Mononuclear cell (primary cell): ENCODE data around the gene NIPAL4. TPM values are rescaled to one million over a fixed set of nuclear protein-coding genes. Genes with fewer than 3 reads are reported as not detected.

Experiments
- H3K27me3 ChIP-seq: 2 replicates; pipeline ENCODE4 v1.6.0; 2011; ENCODE audit warnings: low read length, control low read depth; ENCODE audit not compliant: insufficient read depth
- H3K4me1 ChIP-seq: 2 replicates; pipeline ENCODE4 v1.5.1; 2011; ENCODE audit warnings: mild to moderate bottlenecking, low read length, control low read depth; ENCODE audit not compliant: insufficient read depth
- H3K4me3 ChIP-seq: 2 replicates; pipeline ENCODE4 v1.5.1; 2011; ENCODE audit warnings: mild to moderate bottlenecking, low read length, moderate library complexity
- H3K9me3 ChIP-seq: 2 replicates; pipeline ENCODE4 v1.5.1; 2011; ENCODE audit warnings: low read depth, mild to moderate bottlenecking, control low read depth, low read length
- total RNA-seq: library from RNA; depleted of rRNA; stranded (reverse); fragments of >200 nt; gene quantifications from one replicate; pipeline ENCODE4 v1.2.3, GENCODE V29; 2012

NIPAL4 gene
- total RNA-seq, 1 donor: 11.5 TPM

- peaks cover 44% of the 10 kb centered on the region for H3K4me1 ChIP-seq
- no peaks in the 10 kb centered on the region for H3K27me3 ChIP-seq
- H3K4me3 ChIP-seq: no peak overlapping the region
- H3K9me3 ChIP-seq: no peaks in the 10 kb centered on the region
Measured at GRCh38 chr5:157486861-157487260, 26.8 kb downstream of the NIPAL4 start.

DNA sequence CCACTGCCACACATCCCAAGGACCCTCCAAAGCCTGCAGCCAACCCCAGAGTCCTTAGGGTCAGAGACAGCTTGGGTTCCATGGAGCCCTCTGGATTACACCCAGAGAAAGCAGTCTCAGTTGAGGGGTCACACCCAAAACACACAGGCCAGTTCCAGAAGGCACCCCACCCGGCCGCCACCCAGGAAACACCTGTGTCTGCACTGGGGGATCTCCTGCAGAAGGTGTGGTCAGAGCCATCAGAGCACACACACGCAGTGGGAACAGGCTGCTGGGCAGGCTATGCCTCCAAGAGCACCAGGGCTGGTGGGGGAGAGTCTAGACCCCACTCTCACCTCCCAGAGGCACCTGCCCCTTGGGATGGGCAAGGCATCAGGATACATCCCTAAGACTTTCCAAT lies 27.3 kb downstream of the NIPAL4 start:
- H3K4me1 ChIP-seq: peaks cover 44% of the 10 kb centered on the region
- no peaks in the 10 kb centered on the region for H3K27me3 ChIP-seq
- no peaks in the 10 kb centered on the region for H3K9me3 ChIP-seq
- H3K4me3 ChIP-seq: no peak overlapping the region

- Histone ChIP-seq H3K9me3 (no peaks in the 10 kb centered on the region), H3K4me1 (peaks cover 38% of the 10 kb centered on the region), H3K27me3 (no peaks in the 10 kb centered on the region), H3K4me3 (no peak overlapping the region)
Measured at GRCh38 chr5:157491471-157491995, 31.5 kb downstream of the NIPAL4 start.

DNA sequence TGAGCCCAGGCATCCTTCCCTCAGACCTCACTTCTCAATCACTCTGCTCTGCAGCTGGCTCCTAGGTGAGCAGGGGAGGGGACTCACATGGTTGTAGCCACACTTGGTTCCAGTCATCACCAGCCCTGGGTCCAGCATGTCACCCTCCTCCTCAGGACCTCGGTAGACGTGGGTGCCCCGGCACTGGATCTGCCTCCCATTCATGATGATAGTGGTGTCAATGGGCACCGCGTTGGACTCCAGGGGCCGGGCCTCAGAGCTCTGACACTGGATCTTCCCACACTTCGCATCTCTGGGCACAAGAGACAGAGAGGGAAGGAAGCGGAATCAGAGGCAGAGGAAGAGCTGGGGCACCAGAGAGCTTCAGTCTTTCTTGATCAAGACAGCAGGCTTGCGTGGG lies 32.9 kb downstream of the NIPAL4 start:
- H3K4me1 ChIP-seq: peaks cover 24% of the 10 kb centered on the region
- H3K4me3 ChIP-seq: no peak overlapping the region
- H3K9me3 ChIP-seq: no peaks in the 10 kb centered on the region
- H3K27me3 ChIP-seq: no peaks in the 10 kb centered on the region

GRCh38 chr5:157494178-157494832 lies 34.3 kb downstream of the NIPAL4 start:
- no peaks in the 10 kb centered on the region for H3K27me3 ChIP-seq
- H3K4me1 ChIP-seq: peaks cover 18% of the 10 kb centered on the region
- H3K9me3 ChIP-seq: no peaks in the 10 kb centered on the region
- H3K4me3 ChIP-seq: no peak overlapping the region

DNA sequence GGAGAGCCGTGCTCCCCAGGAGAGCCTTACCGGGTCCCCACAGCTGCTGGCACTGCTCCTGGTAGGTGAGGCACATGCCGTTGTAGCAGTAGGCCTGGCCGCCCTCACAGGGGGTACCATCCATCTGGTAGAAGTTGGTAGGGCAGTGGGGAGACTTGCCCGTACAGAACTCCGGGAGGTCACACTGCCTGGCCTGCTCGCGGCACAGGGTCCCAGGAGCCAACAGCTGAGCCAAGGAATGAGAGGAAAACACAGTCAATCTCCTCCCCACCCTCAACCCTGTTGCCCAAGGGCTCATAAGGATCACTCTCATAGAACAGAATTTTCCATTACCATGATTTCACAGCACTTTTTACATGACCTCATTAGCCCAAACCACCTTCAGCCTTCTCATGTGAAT lies 36.9 kb downstream of the NIPAL4 start:
- Histone ChIP-seq H3K4me1 (peaks cover 40% of the 10 kb centered on the region), H3K27me3 (no peaks in the 10 kb centered on the region), H3K4me3 (no peak overlapping the region), H3K9me3 (no peaks in the 10 kb centered on the region)

DNA sequence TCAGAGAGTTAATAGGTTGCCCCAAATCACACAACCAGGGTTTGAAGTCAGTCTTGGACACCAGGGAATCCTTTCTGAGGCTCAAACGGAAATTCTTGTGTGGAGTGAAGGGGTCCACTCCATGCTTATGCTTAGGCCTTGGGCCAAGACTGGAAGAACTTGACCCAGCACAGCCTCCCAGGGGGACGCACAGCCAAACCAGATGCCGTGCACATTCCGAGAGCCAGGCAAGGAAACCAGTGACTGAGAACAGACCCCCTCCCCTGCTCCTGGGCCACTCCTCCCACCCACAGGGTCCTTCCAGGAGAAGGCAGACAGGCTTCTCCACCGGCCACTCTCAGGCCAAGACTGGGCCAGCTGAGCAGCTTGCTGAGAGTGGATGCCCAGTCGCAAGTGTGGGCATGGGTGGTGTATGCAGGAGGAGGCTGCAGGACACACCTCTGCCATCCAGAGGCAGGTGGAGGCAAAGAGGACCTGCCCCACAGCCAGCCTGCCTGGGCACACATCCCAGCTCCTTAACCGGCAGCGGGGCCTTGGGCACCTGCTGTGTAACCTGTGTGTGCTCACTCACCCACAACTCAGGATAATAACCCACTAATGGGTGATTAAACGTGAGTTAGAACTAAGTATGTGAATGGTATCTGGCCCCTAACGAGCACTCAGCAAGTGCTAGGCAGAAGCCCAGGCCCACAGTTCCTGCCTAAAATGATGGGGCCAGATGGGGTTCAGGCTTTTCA lies 38.0 kb downstream of the NIPAL4 start:
- no peaks in the 10 kb centered on the region for H3K27me3 ChIP-seq
- H3K4me1 ChIP-seq: peaks cover 52% of the 10 kb centered on the region
- H3K4me3 ChIP-seq: no peak overlapping the region
- no peaks in the 10 kb centered on the region for H3K9me3 ChIP-seq

- Histone ChIP-seq H3K4me3 (no peak overlapping the region), H3K27me3 (no peaks in the 10 kb centered on the region), H3K4me1 (peaks cover 55% of the 10 kb centered on the region), H3K9me3 (no peaks in the 10 kb centered on the region)
Measured at GRCh38 chr5:157502143-157502647, 42.2 kb downstream of the NIPAL4 start.

- H3K4me3 ChIP-seq: no peak overlapping the region
- peaks cover 55% of the 10 kb centered on the region for H3K4me1 ChIP-seq
- no peaks in the 10 kb centered on the region for H3K27me3 ChIP-seq
- no peaks in the 10 kb centered on the region for H3K9me3 ChIP-seq
Measured at GRCh38 chr5:157504053-157504452, 44.0 kb downstream of the NIPAL4 start.

DNA sequence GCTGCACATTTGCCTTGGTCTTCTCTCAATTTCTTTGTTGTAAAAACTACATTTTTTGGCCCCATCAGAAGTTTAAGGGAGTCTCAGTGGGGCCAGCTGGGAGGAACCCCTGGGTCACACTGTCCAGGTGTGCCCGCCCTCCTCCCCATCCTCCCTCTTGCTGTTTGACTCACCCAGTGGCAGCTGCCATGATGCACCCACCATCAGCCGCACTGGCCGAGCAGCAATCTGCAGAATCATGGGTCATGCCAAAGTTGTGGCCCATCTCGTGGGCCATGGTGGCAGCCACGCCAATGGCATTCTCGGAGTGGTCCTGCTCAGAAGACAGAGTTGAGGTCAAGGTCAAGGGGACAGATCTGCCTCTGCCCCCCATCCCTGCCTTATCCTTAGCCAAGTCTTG lies 45.5 kb downstream of the NIPAL4 start:
- no peaks in the 10 kb centered on the region for H3K9me3 ChIP-seq
- H3K4me1 ChIP-seq: peaks cover 46% of the 10 kb centered on the region
- no peaks in the 10 kb centered on the region for H3K27me3 ChIP-seq
- no peak overlapping the region for H3K4me3 ChIP-seq

DNA sequence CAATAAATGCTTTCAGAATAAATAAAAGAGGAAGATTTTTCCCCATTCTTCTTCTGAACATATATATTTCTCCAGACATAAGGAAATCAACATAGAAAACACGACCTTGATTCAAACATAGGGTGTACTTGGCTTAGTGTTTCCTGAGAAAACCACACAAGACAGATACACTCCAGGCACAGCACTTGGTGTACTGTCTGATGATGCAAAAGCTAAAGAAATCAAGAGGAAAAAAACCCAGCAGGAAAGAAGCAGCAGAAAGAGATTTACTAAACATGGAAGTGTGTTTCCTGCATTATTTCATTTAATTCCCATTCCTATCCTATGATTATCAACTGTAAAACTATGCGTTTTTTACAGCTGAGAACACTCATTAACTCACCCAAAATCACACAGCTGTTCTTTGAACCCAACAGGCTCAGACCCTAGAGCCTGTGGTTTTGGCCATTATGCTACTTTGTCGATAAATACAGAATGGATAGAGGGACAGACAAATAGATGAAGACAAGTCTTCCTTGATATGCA lies 46.1 kb downstream of the NIPAL4 start:
- H3K27me3 ChIP-seq: no peaks in the 10 kb centered on the region
- H3K4me1 ChIP-seq: peaks cover 40% of the 10 kb centered on the region
- H3K4me3 ChIP-seq: no peak overlapping the region
- H3K9me3 ChIP-seq: no peaks in the 10 kb centered on the region

- Histone ChIP-seq H3K9me3 (no peaks in the 10 kb centered on the region), H3K4me3 (no peak overlapping the region), H3K27me3 (no peaks in the 10 kb centered on the region), H3K4me1 (peaks cover 35% of the 10 kb centered on the region)
Measured at GRCh38 chr5:157506981-157507780, 47.2 kb downstream of the NIPAL4 start.

GRCh38 chr5:157509093-157509492 lies 49.1 kb downstream of the NIPAL4 start:
- Histone ChIP-seq H3K9me3 (no peaks in the 10 kb centered on the region), H3K27me3 (no peaks in the 10 kb centered on the region), H3K4me3 (no peak overlapping the region), H3K4me1 (peaks cover 20% of the 10 kb centered on the region)

DNA sequence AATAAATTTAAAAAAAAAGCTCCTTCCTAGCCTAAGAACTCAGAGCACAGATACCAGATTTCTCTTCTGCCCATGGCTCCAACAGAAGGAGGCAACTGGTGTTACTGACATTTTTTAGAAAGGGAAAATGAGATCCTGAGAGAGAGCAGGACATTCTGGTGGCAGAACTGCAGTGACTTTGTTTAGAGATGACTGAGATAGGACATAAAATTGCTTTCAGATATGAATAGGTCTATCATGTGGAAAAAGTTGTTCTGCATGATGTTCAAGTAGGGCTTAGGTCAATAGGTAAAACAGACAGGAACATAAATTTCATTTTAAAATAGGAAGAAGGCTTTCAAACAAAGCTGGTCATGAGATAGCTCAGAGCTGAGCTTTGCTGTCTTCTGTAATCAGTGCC lies 49.6 kb downstream of the NIPAL4 start:
- H3K4me1 ChIP-seq: peaks cover 20% of the 10 kb centered on the region
- no peaks in the 10 kb centered on the region for H3K27me3 ChIP-seq
- H3K4me3 ChIP-seq: no peak overlapping the region
- H3K9me3 ChIP-seq: no peaks in the 10 kb centered on the region

- Histone ChIP-seq H3K27me3 (no peaks in the 10 kb centered on the region), H3K4me1 (peaks cover 12% of the 10 kb centered on the region)
Measured at GRCh38 chr5:157510682-157511081, 50.7 kb downstream of the NIPAL4 start.

More at GRCh38 chr5:157510682-157511081, 50.7 kb downstream of the NIPAL4 start:
- Histone ChIP-seq H3K4me3 (no peak overlapping the region), H3K9me3 (no peaks in the 10 kb centered on the region)
